Activated CD4-positive, CD25-positive, alpha-beta regulatory T cell treated with anti-CD3 and anti-CD28 coated beads, Interleukin-2, amount 50 U/mL, for 24 hours (primary cell): ENCODE data around the gene UROD.

Experiments
- ATAC-seq, 2 donors: fragments of 150-1000 bp; cut with Tn5 transposase; one replicate each; pipeline ENCODE4 v1.10.0; 2021; ENCODE audit warnings: mild to moderate bottlenecking in 1 of 2, moderate library complexity in 1 of 2

Gene UROD

GRCh38 chr1:45009296-45009865 lies 2.7 kb upstream of the UROD start:
- no peak for ATAC-seq

- ATAC-seq, result no peak
These were observed 1.8 kb upstream of the UROD start for GRCh38 chr1:45009956-45010854.

- ATAC-seq, result peak; percentile 80 to 82
These were observed 921 bp upstream of the UROD start, which contains the start of gene HECTD3 for GRCh38 chr1:45010855-45011811. HECTD3 (minus strand) TSS chr1:45011324; CDS start chr1:45011257, 67 bp downstream.

GRCh38 chr1:45012639-45013278 lies 705 bp downstream of the UROD start:
- ATAC-seq, result peak in 1 of 2 donors; percentile 8

GRCh38 chr1:45013551-45014209 lies 1.6 kb downstream of the UROD start:
- ATAC-seq, result no peak

GRCh38 chr1:45014321-45015028 lies 2.4 kb downstream of the UROD start:
- ATAC-seq, result peak in 1 of 2 donors; percentile 15

GRCh38 chr1:45015683-45016082 lies 3.6 kb downstream of the UROD start:
- ATAC-seq, result no peak

- no peak for ATAC-seq
These were observed 4.1 kb downstream of the UROD start for GRCh38 chr1:45016090-45016697.

GRCh38 chr1:45016767-45017166 lies 4.7 kb downstream of the UROD start:
- ATAC-seq, result no peak

GRCh38 chr1:45018599-45019230 lies 6.7 kb downstream of the UROD start:
- ATAC-seq, result peak; percentile 83 to 90

GRCh38 chr1:45023663-45024062 lies 11.6 kb downstream of the UROD start:
- no peak for ATAC-seq

- peak; percentile 44 to 53 for ATAC-seq
These were observed 14.4 kb downstream of the UROD start for GRCh38 chr1:45026446-45026845.

- no peak for ATAC-seq
These were observed 20.8 kb downstream of the UROD start for GRCh38 chr1:45032837-45033236.

GRCh38 chr1:45033356-45033755 lies 21.3 kb downstream of the UROD start:
- ATAC-seq, result no peak

- ATAC-seq, result no peak
These were observed 23.7 kb downstream of the UROD start for GRCh38 chr1:45035631-45036301.

GRCh38 chr1:45037456-45037855 lies 25.4 kb downstream of the UROD start:
- ATAC-seq, result peak; percentile 55

- no peak for ATAC-seq
These were observed 26.2 kb downstream of the UROD start for GRCh38 chr1:45038240-45038639.

- no peak for ATAC-seq
These were observed 26.8 kb downstream of the UROD start for GRCh38 chr1:45038661-45039364.

GRCh38 chr1:45040297-45040696 lies 28.2 kb downstream of the UROD start:
- no peak for ATAC-seq
